Uterus (tissue), 2 donors: ENCODE results near the gene ACBD6.

ENCODE experiments used
- CTCF ChIP-seq, 4 experiments: fragments of 200-600 bp in 2 of 4; fragments of 450-650 bp in 2 of 4; sonication (generic) in 2 of 4; IDR thresholded peaks; one replicate each; pipeline ENCODE4 v1.5.1; 2016 to 2019; ENCODE audit warnings: antibody characterized with exemption in 4 of 4, mild to moderate bottlenecking in 2 of 4, moderate library complexity in 1 of 4
- POLR2A ChIP-seq, 2 donors: fragments of 450-650 bp; IDR thresholded peaks; one replicate each; pipeline ENCODE4 v1.6.1; 2016; ENCODE audit warnings: antibody characterized with exemption in 2 of 2, mild to moderate bottlenecking in 1 of 2, moderate library complexity in 1 of 2

GRCh38 chr1:180274221-180274620 lies 228.2 kb downstream of the ACBD6 start:
- TF ChIP-seq CTCF (IDR thresholded peaks at IDR 0.05) (no peak), POLR2A (IDR thresholded peaks at IDR 0.05) (no peak)
